Endothelial cell of hepatic sinusoid (primary cell): ENCODE data around the gene NDEL1.
"Not testable (repeated sequence)": the region's sequence is repeated elsewhere in the genome, so short reads cannot be mapped to it uniquely, and the experiment has no call there.

Experiments used
- in situ Hi-C: cut with HindIII; loops from 2 replicates; pipeline ENCODE4 v1.10.0; 2017; ENCODE audit warnings: low sequenced_read_pairs

The NDEL1 gene, protein sequence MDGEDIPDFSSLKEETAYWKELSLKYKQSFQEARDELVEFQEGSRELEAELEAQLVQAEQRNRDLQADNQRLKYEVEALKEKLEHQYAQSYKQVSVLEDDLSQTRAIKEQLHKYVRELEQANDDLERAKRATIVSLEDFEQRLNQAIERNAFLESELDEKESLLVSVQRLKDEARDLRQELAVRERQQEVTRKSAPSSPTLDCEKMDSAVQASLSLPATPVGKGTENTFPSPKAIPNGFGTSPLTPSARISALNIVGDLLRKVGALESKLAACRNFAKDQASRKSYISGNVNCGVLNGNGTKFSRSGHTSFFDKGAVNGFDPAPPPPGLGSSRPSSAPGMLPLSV

DNA sequence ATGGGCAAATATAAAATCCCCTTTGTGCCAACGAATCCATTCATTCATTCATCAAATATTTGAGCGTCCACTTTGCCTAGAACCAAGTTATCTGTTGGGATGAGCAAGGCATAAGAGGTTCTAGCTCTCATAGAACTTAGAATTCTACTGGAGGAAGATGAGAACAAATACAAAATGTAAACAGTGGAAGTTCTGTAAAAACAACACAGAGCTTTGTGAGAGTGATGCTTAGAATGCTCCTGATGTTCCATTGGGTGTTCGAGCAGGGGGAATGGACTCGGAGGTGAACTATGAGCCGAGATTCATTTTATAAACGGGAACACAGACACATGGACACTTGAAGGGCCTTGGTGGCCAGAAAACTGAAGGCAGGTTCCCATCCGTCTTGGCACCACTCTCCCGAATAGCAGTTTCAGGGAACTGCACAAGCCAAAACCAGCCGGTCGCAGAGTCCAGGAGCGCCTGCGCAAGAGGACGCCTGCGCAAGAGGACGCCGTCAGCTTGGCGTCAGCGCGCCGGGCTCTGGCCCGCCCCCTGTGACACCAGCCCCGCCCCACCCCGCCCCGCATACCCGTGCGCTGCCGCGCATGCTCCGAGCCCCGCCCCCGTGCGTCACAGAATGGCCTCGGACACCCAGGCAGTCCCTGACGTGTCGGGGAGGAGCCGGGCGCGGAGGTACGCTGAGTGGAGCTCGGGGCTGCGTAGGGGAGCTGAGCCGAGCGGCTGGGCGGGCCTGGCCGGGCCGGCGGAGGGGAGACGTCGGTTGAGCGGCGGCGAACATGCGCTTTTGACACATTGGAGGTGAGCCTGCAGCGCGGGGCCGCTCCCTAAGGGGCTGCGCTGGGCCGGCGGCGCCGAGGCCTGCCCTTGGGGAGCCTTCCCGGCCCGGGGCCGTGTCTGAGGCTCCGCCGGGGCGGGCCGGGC is at the start of gene NDEL1:
NDEL1 (plus strand) TSS at position 640 of the 924 bp plus-strand sequence. CDS start 8,388 bp downstream, outside the sequence.
- in situ Hi-C loops = no loop called here

DNA sequence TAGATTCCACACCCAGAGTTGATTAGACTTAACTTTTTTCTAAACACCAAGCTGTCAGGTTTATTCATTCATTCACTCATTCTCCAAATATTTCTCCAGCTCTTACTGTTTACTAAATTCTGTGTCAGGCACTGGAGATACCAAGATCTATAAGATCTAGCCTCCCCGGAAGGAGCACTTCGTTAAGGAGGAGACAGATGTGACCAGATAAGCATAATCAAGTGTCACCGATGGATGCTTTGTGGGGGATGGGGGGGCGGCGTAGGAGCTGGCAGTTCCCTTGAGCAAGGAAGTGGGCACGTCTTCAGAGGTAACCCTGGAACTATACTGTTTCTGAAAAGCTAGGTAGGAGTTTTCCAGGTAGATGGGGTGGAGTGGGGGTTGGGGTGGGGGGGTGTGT is 48.8 kb upstream of the NDEL1 start:
- in situ Hi-C loops = no loop called here

DNA sequence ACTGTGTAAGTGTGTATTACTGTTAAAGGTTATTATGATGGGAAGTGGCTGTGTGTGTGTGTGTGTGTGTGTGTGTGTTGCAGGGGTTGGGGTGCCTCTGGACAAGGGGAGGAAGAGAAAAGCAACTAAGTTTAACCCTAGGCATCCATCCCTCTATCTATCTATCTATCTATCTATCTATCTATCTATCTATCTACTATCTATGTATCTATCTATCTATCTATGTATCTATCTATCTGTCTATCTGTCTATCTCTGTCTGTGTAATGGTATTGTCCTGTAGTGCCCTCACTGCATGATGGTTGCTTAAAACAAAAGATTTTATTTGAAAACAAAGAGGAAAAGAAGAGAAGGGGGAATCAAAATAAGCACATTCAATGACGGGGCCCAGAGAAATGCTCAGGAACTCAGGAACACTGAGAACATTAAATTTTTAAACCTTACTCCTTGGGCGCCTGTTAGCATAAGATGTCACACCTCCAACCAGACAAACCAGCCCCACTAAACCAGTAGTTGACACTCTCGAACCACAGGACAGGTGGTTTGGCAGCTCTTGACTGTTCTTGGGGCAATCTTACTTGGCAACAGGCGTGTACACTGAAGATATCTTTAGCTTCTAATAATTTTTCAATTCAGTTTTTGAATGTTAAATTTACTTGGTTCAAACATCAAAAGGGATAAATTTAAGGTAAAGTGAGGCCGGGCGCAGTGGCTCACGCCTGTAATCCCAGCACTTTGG is 47.6 kb upstream of the NDEL1 start:
- in situ Hi-C loops = no loop called here

DNA sequence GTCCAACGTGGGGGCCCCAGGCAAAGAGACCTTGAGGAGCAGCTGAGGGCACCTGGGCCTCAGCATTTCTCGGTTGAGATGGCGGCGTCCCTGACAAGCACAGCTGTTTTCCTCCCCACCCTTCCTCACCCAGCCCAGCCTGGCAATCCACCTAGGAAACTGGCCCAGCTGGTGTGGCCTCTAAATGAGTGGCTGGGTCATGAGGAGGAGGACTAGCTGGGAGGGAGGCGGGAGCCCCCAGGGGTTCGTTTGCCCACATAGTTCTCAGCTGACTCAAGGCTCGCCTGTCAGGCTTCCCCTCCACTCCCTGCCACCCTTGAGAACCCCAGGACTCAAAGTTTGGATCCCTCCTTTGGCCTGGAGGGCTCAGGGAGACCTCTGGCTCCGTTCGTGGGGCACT is 44.0 kb upstream of the NDEL1 start:
- in situ Hi-C loops = no loop called here

DNA sequence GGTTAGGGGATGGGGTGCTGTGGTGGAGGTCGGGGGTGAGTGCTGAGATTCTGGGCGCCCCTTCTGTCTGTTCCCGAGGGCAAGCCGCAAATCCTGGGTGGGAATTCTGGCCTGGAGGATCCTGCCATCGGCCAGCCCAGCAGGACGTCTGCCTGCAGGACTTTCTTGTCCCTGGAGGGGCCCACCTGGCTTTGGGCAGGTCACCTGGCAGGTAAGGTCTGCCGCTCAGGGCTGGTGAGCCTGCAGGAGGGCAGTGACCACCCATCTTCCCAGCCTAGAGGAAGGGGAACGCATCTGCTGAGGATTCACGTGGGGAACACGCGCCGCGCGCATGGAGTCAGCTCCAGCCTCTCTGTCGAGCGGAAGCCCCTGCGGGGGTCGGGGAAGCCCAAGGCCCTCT is 43.4 kb upstream of the NDEL1 start:
- in situ Hi-C loops = no loop called here

DNA sequence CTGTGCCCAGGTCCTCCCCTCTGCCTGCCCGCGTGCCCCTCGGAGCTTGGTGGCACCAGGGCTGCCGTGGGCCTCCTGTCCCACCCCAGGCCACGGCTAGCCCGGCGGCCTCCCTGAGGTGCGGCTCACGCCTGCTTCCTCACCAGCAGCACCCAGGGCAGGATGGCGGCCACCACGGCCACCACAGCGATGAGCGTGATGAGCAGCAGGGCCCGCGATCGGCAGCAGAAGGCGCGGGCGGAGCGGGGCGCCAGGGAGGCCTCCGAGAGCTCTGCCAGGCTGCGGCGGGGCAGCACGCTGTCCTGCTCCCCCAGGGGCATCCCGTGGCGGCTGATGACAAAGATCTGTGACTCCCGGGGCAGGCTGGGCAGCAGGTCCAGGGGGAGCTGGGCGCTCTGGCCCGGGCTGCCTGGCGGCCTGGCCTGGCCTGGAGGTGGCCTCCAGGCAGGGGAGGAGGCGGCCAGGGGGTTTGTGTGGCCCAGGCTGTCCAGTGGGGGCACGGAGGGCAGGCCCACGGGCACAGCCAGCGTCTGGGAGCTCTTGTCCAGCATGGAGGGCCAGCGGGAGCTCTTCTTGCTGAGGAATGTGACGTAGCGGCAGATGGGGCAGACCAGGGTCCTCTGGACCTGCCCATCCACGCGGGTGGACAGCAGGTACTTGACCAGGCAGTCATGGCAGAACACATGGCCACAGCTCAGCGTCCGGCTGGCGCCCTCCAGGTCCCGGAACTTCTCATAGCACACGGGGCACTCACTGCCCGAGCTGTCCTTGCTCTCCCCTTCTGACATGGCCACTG is 42.8 kb upstream of the NDEL1 start:
- in situ Hi-C loops = no loop called here

DNA sequence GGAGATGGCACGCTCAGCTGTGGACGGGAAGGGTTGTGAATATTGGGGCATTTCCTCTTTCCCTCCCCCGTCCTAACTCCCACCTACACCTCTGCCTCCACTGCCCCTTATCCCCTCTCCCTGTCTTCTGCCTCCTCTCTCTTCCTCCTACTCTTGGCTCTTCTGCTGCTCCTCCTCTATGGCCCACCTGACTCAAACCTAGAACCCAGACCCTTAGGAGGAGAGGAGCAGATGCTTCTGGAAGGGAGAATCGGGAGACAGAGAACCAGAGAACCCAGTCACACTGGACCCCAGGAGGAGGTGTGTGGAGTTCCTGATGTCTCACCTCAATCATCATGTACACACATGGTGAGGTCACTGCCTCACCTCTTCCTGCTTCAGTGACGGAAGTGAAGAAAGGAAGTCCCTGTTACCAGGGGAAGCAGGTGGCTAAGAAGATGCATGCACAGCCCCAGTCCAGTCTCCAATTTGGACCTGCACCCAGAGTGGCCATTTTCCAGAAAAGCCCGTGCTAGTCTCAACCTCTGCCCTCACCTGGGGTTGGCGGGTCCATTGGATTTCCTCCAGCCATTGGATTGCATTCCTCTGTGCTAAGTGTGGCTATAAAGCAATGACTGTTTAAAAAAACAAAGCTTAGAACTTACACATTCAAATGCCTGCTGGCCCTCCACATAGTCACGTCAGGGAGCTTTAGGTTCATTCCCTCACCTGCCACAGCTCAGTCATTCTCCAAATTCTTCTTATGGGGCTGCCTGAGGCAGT is 42.0 kb upstream of the NDEL1 start:
- in situ Hi-C loops = no loop called here

DNA sequence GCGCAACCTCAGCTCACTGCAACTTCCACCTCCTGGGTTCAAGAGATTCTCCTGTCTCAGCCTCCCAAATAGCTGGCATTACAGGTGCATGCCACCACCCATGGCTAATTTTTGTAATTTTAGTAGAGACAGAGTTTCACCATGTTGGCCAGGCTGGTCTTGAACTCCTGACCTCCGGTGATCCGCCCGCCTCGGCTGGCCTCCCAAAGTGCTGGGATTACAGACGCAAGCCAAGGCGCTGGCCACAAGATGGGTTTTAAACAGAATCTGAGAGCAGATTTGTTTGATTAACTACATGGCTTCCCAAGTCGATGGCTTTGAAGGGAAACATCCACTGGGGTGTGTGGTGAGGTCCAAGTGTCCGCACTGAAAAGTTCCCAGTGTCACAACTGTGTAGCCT is 41.2 kb upstream of the NDEL1 start:
- in situ Hi-C loops = not testable (repeated sequence)

DNA sequence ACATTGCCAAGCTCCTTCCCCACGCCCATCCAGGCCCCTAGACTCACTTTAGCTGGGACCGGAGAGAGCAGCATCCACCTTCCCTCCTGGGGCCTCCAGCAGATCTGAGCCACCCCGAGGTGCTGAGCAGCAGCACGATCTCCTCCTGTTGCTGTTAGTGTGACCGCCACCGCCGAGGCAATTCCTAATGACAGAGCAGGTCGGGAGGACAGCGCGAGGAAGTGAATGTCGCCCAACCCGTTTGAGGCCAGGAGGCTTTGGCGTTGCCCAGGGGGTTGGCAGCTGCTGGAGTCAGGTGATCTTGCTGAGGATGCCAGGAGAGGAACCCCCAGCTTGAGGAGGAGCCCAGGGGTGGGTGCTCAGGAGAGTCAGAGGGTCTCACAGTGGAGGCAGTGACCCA is 38.0 kb upstream of the NDEL1 start, which contains the start of gene RNF222:
RNF222 (minus strand) TSS at position 192 of the 400 bp plus-strand sequence. CDS start 4,366 bp downstream, outside the sequence.
- in situ Hi-C loops = no loop called here

DNA sequence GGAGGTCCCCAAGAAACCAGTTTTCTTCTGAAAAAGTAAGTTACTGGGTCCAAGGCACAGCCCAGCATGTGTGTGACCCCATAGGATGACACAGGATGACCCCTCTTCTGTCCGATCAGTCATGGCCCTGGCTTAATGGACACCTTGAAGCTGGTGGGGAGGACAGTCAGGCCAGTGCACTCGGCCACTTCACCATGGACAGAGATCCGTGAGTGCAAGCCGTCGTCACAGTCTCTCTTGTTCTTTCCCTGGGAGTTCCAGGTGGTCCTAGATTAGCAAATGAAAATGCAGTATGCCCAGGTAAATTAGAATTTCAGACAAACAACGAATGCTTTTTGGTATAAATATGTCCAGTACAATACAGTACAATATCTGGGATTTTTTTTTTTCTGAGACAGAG is 36.7 kb upstream of the NDEL1 start:
- in situ Hi-C loops = no loop called here

DNA sequence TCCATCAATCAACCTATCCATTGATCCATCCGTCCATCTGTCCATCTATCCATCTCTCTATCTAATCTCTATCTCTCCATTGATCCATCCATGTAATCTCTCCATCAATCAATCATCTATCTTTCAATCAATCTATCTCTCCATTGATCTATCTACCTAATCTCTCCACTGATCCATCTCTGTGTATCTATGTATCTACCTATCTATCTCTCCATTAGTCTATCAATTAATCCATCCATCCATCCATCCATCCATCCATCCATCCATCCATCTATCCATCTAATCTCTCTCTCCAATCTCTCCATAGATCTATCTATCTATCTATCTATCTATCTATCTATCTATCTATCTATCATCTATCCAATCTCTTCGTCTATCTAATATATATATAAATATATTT is 34.6 kb upstream of the NDEL1 start:
- in situ Hi-C loops = loop anchor here (10.0 kb wide), 1 partner anchor 364 kb away; no protein-coding TSS in a partner anchor

DNA sequence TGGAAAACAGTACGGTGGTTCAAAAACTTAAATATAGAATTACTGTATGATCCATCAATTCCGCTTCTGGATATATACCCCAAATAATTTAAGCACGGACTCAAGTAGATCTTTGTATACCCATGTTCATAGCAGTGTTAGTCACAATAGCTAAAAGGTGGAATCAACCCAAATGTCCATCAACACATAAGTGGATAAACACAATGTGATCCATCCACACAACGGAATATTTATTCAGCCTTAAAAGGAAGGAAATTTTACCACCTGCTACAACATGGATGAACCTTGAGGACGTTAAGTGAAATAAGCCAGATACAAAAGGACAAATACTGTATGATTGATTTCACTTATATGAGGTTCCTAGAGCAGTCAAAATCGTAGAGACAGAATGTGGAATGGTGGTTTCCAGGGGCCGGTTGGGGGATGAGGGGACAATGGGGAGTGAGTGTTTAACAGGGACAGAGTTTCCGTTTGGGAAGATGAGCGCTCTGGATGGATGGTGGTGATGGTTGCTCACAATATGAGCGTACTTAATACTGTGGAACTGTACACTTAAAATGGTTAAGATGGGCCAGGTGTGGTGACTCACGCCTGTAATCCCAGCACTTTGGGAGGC is 32.7 kb upstream of the NDEL1 start:
- in situ Hi-C loops = loop anchor here (10.0 kb wide), 1 partner anchor 362 kb away; no protein-coding TSS in a partner anchor

DNA sequence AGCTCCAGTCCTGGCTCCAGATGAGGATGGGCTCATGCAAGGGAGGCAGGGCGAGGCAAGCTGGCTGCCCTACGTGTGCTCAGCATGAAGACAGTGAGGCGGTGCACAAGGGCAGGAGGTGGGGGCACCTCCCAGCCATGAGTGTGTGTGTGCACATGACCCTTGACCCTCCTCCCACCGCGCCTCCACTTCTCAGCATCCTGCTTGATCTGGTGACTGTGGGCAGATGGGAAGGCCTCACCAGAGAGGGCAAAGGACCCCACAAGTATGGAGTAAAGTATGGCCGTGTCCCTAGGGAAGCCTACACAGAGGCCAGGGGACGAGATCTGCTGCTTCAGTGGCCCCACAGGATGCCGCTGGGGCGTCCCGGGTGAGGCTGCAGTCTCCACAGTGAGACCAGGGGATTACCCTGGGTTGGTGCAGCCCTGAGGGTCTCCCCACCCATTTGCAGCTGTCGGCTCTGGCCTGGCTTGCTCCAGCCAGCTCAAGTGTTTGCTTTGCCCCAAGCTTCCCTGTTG is 30.1 kb upstream of the NDEL1 start:
- in situ Hi-C loops = loop anchor here (10.0 kb wide), 1 partner anchor 359 kb away; no protein-coding TSS in a partner anchor

DNA sequence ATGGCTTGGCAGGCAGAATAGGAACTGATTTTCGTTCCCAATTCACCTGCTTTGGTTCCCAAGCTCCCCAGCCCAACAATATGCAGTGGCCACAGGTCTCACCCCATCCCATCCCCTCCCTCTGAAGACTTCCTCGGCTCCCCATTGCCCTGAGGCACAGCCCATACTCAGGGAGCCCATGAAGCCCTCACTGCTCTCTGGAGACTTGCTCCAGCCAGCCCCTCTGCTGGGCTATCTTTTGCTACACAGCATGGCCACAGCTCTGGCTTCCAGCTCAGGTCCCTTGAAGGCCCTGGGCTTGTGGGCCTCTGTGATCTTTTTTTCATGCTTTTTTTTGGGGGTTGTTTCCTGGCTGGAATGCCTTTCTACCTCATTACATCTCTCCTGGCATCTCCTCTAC is 29.5 kb upstream of the NDEL1 start:
- in situ Hi-C loops = loop anchor here (10.0 kb wide), 1 partner anchor 359 kb away; no protein-coding TSS in a partner anchor

DNA sequence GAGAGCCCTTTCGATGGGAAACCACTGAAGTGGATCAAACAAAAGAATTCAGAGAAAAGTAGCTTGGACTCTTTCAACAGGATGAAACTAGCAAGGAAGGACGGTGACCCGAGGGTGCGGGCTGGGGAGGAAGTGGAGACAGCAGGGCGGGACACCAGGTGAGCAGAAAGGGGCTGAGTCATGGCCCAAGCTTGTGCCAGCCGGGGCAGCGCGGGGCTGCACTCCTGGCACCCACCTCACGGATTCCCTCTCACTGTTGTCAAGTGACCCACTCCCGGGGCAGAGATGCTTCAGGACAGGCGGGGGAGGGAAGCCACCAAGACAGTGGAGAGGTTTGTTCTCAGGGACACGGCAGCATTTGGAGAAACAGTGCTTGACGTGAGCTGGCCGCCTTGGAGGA is 27.3 kb upstream of the NDEL1 start:
- in situ Hi-C loops = loop anchor here (10.0 kb wide), 1 partner anchor 356 kb away; no protein-coding TSS in a partner anchor

DNA sequence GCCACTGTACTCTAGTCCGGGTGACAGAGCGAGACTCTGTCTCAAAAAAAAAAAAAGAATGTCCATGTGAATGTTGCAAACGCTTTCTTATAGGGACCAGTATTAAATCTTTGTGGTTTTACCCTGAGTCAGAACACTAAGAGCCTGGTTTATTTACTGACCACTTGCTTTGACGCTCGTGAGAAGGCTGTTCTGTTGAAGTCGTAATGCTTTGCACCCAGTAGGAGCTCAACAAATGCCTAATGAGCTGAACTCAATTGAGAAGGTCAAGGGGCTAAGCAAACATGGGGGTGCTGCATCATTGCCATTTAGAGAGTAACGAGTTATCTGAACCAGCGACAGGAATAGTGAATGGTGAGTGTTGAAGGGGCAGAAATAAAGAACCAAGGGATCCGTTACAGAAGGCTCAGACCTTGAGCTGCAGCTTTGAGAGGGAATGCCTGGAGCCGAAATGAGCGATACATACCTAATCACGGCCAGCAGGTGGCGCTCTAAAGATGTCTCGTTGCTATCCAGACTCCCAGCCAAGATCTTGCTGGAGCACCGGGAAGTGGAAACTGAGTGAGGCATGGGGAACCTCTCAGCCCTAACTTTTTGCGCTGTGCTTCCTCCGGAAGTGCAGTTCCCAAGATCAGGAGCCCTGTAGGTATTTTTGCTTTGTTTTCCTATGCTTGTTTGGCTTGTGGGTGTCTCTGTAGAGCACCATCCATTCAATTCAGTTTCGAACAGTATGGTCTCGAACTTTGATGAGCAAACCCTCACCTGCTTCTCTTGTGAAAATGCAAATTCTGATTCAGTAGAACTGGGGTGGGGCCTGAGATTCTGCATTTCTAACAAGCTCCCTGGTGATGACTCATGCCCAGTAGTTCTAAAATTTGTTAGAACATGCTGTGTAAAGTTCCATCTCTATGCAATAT is 25.5 kb upstream of the NDEL1 start:
- in situ Hi-C loops = loop anchor here (10.0 kb wide), 1 partner anchor 355 kb away; no protein-coding TSS in a partner anchor

DNA sequence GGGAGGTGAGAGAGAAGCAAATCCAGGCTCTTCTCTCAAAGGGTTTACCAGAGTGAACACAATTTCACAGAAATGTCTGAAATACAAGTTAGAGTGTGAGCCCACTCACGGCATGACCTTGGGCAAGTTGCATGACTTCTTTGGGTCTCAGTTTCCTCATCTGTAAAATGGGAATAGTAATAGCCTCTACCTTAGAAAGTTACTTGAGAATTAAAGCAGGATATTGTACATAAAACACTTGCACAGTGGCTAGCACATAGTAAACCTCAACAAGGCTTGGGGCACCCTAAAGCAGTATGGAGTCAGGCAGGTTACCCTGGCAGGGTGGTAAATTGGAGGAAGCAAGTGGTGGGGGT is 24.8 kb upstream of the NDEL1 start:
- in situ Hi-C loops = no loop called here

DNA sequence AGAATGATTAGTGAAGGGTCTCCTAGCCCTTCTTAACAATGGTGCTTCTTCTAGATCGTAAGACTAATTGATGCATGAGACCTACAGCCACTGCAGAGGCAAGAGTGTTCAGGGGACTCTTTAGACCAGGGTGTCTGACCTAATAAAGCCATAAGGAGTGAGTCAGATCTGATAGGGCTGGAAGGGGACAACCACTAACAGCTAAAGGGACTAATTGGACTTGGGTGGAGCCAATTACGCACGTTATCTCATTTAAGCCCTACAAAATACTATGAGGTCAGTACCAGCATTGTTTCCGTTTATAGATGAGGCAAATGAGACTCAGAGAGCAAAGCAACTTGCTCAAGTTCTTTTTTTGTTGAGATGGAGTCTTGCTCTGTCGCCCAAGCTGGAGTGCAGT is 23.6 kb upstream of the NDEL1 start:
- in situ Hi-C loops = no loop called here
